ENCODE data around the gene NKIRAS1.
A peak's percentile ranks its signal among the peaks of the same experiment; 100 is the strongest.
"Not testable (repeated sequence)": the region's sequence is repeated elsewhere in the genome, so short reads cannot be mapped to it uniquely, and the experiment has no call there.

NKIRAS1 gene

GRCh38 chr3:23938688-23939087, 21.9 kb upstream of the NKIRAS1 start:
- no peak for DNase-seq

DNA sequence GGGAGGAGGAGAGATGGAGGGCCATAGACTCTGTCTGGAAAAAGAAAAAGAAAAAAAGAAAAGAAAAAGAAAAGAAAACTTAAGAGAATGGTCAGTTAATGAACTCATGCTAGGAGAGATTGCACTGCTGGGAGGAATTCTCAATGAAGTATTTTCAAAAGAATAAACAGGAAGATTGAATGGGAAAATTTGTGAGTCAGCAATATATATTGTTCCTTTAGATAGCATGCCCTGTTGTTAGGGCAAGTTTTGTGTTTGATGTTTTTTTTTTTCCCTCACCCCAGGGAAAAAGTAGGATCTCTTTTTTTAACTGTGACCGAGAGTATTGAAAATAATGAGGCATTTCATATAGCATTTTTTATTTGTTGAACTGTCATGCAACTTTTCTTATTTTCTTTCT, 20.5 kb upstream of the NKIRAS1 start:
- DNase-seq: no peak

DNA sequence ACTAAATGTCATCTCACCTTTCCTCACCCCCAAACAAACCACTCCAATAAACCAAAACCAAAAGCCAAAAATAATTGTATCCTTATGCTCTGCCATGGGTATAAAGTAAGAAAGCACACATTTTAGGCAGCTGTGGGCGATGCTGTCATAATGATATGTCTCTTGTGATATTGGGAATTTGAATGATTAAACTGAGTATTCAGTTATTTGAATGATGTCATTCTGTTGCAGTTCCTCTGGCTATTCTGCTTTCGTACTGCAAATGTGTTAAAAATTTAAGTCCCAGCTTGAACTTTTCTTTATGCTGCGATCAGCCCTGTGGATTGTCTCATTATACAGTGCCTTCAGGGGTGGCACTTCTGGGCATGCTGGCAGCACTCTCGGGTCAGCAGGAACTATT, 17.5 kb upstream of the NKIRAS1 start:
- no peak for DNase-seq

DNA sequence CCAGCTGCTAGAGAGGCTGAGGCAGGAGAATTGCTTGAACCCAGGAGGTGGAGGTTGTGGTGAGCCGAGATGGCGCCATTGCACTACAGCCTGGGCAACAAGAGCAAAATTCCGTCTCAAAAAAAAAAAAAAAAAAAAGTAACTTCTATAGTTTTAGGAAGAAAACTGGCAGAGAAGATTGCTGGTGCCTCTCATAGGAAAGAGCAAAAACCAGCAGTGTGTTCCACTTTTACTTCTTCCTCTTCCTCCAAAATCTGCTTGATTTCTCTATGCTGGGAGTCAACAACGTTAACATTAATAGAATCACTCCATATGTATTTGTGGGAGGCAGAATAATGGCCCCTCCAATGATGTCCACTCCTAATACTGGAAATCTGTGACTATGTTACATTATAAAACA, 15.8 kb upstream of the NKIRAS1 start:
- DNase-seq: no peak

DNA sequence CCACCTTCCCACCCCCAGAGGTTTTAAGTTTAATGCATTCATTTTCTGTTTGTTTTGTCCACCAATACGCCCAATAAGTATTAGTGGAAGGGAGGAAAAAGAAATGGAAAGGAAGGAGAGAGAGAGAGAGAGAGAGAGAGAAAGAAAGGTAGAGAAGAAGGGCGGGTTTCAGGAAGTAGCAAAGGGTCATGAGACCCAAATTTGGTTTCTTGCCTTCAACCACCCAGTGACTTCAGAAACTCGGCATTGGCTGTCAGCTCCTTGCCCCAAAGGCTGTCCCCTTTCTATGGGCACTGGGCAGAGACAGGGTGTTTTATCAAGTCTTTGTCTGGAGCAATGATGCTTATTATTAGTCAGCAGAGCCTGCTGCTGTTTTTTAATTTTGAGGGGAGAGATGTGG, 14.8 kb upstream of the NKIRAS1 start:
- DNase-seq: no peak

GRCh38 chr3:23928524-23928923, 11.7 kb upstream of the NKIRAS1 start:
- peak; percentile 36 for DNase-seq

- DNase-seq: no peak
These were observed 9.9 kb upstream of the NKIRAS1 start for GRCh38 chr3:23926736-23927135.

DNA sequence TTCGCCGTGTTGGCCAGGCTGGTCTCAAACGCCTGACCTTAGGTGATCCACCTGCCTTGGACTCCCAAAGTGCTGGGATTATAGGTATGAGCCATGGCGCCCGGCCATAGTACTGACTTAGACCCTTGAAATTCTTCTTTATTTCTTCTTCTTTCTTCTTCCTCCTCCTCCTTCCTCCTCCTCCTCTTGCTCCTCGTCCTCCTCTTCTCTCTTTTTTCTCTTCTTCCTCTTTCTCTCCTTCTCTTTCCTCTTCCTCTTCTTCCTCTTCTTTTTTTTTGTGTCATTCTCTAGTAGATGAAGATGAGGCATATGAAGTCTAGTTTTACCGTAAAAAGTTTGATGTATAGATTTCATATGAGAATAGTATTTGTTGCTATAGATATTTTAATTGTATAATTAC, 9.5 kb upstream of the NKIRAS1 start:
- no peak for DNase-seq

GRCh38 chr3:23923786-23924185, 7.0 kb upstream of the NKIRAS1 start:
- DNase-seq: peak; percentile 76

- DNase-seq: no peak
These were observed 4.3 kb upstream of the NKIRAS1 start for GRCh38 chr3:23921052-23921511.

- DNase-seq: no peak
These were observed 3.4 kb upstream of the NKIRAS1 start for GRCh38 chr3:23920151-23920655.

DNA sequence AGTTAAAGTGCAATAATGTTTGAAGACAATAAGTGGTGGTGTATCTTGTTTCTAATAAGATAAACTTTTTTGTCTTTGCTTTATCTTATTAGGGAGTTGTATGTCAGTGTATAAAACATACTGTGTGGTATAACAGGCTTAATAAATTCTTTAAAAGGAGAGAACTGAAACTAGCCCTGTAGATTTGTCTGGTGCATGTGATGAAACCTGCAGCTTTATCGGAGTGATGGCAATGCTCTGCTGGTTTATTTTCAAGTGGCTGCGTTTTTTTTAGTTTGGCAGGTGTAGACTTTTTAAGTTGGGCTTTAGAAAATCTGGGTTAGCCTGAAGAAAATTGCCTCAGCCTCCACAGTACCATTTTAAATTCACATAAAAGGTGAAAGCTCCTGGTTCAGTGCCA, 2.8 kb upstream of the NKIRAS1 start:
- DNase-seq: no peak

- not testable (repeated sequence) for DNase-seq
These were observed 1.5 kb upstream of the NKIRAS1 start for GRCh38 chr3:23918331-23918730.

- DNase-seq: peak; percentile 50
These were observed 1.0 kb upstream of the NKIRAS1 start for GRCh38 chr3:23917679-23918303.

GRCh38 chr3:23916152-23916885, 471 bp downstream of the NKIRAS1 start:
- DNase-seq: no peak

GRCh38 chr3:23915537-23916108, 1.2 kb downstream of the NKIRAS1 start:
- DNase-seq: no peak

DNA sequence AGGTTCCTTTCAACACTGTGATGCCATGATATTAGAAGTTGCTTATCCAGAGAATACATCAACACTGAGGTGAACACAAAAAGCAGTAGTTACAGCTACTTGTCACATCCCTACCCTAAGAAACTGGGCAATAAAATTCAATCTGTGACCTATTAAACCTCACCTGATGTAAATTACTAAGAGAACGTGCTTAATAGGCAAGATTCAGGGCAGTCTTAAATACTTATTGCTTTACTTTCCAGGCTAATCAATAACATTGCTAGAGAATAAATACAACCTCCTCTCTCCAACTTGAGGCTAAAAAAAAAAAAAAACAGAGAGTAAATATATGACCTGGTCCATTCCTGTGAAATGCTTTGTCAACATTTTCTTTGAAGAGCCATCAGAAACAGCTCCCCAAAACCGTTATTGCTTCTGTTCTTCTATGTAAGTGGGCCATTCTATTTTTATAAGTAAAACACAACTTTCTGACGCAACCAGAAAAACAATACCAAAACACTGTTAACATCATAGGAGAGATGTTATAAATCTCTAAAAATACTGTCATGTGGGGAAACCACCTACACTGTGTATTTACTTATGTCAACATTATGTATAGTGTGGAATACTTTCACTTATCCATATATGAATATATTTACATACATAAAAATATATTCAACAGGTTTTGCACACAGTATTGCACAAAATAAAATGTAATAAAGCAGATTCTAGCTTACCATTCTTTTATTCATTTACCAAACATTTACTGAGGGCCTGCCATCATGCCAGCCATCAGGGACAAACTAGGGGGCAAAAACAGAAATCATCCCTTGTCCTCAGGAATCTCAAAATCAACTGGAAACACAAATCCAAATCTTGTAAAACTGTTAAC, 2.7 kb downstream of the NKIRAS1 start:
- no peak for DNase-seq

DNA sequence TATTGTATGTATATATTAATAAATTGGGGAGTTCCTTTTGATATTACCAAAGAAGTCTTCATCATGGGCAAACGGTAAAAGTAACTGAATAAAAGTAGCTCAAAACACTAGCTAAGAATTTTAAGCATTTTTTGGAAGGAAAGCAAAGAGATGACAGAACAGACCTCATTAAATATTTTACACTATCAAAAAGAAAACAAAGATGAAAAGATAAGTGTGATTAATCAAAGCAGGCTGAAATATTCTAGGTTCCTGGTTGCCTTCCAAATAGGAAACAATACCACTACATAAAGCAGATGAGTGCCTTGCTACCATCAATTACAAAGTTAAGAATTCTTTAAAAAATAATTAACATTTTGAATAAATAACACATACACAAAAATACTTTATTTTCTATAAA, 3.6 kb downstream of the NKIRAS1 start:
- no peak for DNase-seq

DNA sequence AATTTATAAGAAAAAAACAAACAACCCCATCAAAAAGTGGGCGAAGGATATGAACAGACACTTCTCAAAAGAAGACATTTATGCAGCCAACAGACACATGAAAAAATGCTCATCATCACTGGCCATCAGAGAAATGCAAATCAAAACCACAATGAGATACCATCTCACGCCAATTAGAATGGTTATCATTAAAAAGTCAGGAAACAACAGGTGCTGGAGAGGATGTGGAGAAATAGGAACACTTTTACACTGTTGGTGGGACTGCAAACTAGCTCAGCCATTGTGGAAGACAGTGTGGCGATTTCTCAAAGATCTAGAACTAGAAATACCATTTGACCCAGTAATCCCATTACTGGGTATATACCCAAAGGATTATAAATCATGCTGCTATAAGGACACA, 4.5 kb downstream of the NKIRAS1 start:
- not testable (repeated sequence) for DNase-seq

DNA sequence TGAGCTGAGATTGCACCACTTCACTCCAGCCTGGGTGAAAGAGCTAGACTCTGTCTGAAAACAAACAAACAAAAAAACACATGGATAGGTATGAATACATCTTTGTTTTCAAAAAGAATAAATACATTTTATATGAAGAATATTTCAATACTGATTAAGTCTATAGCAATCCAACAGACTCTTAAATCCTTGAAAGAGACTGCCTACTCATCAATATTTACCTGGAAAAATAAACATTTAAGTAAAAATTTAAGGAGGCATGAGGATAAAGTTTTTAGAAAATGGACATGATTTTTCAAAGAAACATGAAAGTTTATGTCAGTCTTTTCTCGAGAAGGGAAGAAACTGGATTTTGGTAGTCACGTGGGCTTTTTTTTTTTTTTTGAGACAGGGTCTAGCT, 5.4 kb downstream of the NKIRAS1 start:
- no peak for DNase-seq

DNA sequence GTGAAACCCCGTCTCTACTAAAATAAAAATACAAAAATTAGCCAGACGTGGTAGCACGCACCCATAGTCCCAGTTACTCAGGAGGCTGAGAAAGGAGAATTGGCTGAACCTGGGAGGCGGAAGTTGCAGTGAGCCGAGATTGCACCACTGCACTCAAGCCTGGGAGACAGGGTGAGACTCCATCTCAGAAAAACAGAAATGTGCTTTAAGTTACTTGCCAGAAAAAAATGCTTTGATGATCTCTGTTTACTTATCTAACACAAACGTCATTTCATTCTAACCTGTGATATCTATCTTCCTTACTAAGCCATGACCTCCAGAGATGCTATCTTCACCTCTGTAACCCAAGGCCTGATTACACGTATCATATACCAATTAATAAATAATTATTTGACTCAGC, 7.4 kb downstream of the NKIRAS1 start:
- DNase-seq: no peak

DNA sequence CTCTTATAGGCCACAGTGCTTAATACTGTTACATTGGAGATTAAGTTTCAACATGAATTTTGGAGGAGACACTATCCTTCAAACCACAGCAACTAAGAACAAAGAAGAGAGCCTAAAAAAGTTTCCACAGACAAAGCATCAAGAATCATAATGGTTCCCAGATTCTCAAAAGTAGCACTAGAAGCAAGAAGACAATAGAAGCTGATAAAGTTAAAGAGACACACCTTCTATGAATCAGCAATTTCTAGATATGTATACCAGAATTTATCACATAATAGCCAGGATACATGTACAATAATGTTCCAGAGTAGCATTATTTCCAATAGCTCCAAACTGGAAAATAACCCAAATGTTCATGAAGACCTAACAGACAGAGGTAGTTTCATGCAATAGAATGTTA, 12.2 kb downstream of the NKIRAS1 start:
- no peak for DNase-seq

DNA sequence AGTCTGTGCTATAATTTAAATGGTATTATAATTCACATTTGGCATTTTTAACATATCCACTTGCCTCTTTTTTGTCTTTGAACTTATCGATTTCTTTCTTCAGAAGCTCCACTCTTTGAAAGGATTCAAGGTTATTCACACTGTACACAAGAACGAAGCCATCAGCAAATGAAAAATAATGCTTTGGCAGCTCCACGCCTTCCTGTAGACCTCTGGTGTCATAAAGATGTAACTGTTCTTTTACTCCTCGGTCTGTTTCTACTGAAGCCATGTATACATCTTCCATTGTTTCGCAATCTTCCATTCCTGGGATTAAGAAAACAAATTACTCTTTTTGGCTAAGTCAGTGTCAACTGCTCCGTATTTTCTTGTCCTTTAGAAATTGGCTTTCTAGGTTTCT, 16.0 kb downstream of the NKIRAS1 start:
- DNase-seq: no peak
